HepG2 (cell line): ENCODE data around the gene EDAR. TPM values are rescaled to one million over a fixed set of nuclear protein-coding genes. Genes with fewer than 3 reads are reported as not detected.
A peak's percentile ranks its signal among the peaks of the same experiment; 100 is the strongest.

ENCODE experiments used
- ATAC-seq: fragments of 200-7000 bp; cut with Tn5 transposase; 3 replicates; pipeline ENCODE4 v1.9.1; 2020; ENCODE audit warnings: mild to moderate bottlenecking, moderate library complexity
- BruUV-seq: library from RNA; stranded (reverse); fragments of 400-500 nt; replicated peaks from 2 replicates; lab custom pipeline; 2021; lab: Mats Ljungman, UMichigan
- CTCF ChIA-PET: fragments of 300-600 bp; formaldehyde crosslinking; extraction: SDS; loops from one replicate; lab custom pipeline; 2021; ENCODE audit warnings: low total read pairs, inconsistent platforms, low intra/inter-chr PET ratio; lab: Yijun Ruan, JAX
- POLR2A ChIA-PET: fragments of 350-600 bp; sonication (Branson Sonifier 250); formaldehyde crosslinking; loops from one replicate; lab custom pipeline; 2020; ENCODE audit warnings: antibody characterized with exemption, inconsistent platforms; lab: Yijun Ruan, JAX
- DNase-seq: peaks from one replicate; pipeline ENCODE4 v3.0.0-alpha.2; 2015; ENCODE audit warnings: low spot score
- FAIRE-seq: peaks from 3 replicates; lab custom pipeline; 2011; peaks lifted over from hg19 to GRCh38; lab: Jason Lieb, UNC
- H2AFZ ChIP-seq: one replicate; pipeline ENCODE4 v1.6.1; 2011; ENCODE audit warnings: low read length, inconsistent platforms
- H3K27ac ChIP-seq: fragments of 300-600 bp; 3 replicates; pipeline ENCODE4 v1.8.0; 2011; ENCODE audit warnings: mixed run types, mild to moderate bottlenecking, mixed read lengths, low read length, inconsistent platforms; ENCODE audit not compliant: insufficient read depth; ENCODE audit errors: extremely low read length
- H3K27me3 ChIP-seq, 2 experiments: fragments of 200-600 bp in 1 of 2; 2 replicates in 1 of 2; 3 replicates in 1 of 2; pipeline versions ENCODE4 v1.6.0 to v1.8.0; 2011; ENCODE audit warnings: low read length in 2 of 2, mild to moderate bottlenecking in 2 of 2, moderate library complexity in 2 of 2, inconsistent platforms in 1 of 2; ENCODE audit not compliant: insufficient read depth in 2 of 2, control insufficient read depth in 1 of 2
- H3K36me3 ChIP-seq, 2 experiments: fragments of 200-600 bp in 1 of 2; replicated peaks in 1 of 2; 2 replicates in 1 of 2; 3 replicates in 1 of 2; pipeline versions ENCODE4 v1.5.1 to v1.8.0; 2011; ENCODE audit warnings: low read length in 2 of 2, inconsistent platforms in 1 of 2; ENCODE audit not compliant: insufficient read depth in 2 of 2, control insufficient read depth in 1 of 2
- H3K4me1 ChIP-seq: 2 replicates; pipeline ENCODE4 v1.5.1; 2012; ENCODE audit warnings: low read length, inconsistent platforms; ENCODE audit not compliant: insufficient read depth
- H3K4me2 ChIP-seq: 2 replicates; pipeline ENCODE4 v1.6.0; 2011; ENCODE audit warnings: low read depth, low read length, inconsistent platforms
- H3K4me3 ChIP-seq, 3 experiments: fragments of 200-600 bp in 1 of 3; sonication (generic), shearing (Covaris generic) in 1 of 3; replicated peaks in 1 of 3; 2 replicates each; pipeline ENCODE4 v1.5.1; 2011 to 2016; ENCODE audit warnings: low read length in 3 of 3, inconsistent platforms in 2 of 3, low read depth in 2 of 3, mild to moderate bottlenecking in 2 of 3, control low read depth in 1 of 3, mixed read lengths in 1 of 3; ENCODE audit not compliant: insufficient read depth in 1 of 3
- H3K79me2 ChIP-seq: one replicate; pipeline ENCODE4 v1.6.1; 2011; ENCODE audit warnings: low read length, inconsistent platforms; ENCODE audit not compliant: insufficient read depth
- H3K9ac ChIP-seq: 2 replicates; pipeline ENCODE4 v1.6.0; 2011; ENCODE audit warnings: mild to moderate bottlenecking, low read depth, low read length, inconsistent platforms; ENCODE audit not compliant: insufficient read depth
- H3K9me3 ChIP-seq: 2 replicates; pipeline ENCODE4 v1.5.1; 2012; ENCODE audit warnings: mild to moderate bottlenecking, low read length
- H4K20me1 ChIP-seq: 2 replicates; pipeline ENCODE4 v1.6.0; 2011; ENCODE audit warnings: inconsistent platforms, mild to moderate bottlenecking, low read length, moderate library complexity; ENCODE audit not compliant: insufficient read depth
- AHR ChIP-seq: IDR thresholded peaks from 2 replicates; pipeline ENCODE4 v1.6.1; 2018; ENCODE audit warnings: missing genetic modification reagents, missing compliant biosample characterization
- ARHGAP35 ChIP-seq: sonication (generic); formaldehyde crosslinking; IDR thresholded peaks from 2 replicates; pipeline ENCODE4 v1.9.0; 2022; ENCODE audit warnings: mild to moderate bottlenecking, inconsistent platforms, moderate library complexity, missing genetic modification reagents, borderline replicate concordance
- ARID3A ChIP-seq: IDR thresholded peaks from 2 replicates; pipeline ENCODE4 v1.6.1; 2012; ENCODE audit warnings: low read depth, low read length, improper control_type of control experiment
- CCAR2 ChIP-seq: fragments of 200-400 bp; formaldehyde crosslinking; optimal IDR thresholded peaks from 2 replicates; pipeline ENCODE3; 2018; ENCODE audit warnings: low read depth, mild to moderate bottlenecking, low read length, moderate library complexity
- FOXO1 ChIP-seq: sonication (generic); formaldehyde crosslinking; IDR thresholded peaks from 2 replicates; pipeline ENCODE4 v1.4.0; 2020; ENCODE audit warnings: missing genetic modification reagents
- MAFF ChIP-seq: IDR thresholded peaks from 2 replicates; pipeline ENCODE4 v1.6.1; 2011; ENCODE audit warnings: low read depth, low read length, improper control_type of control experiment
- MAFK ChIP-seq, 2 experiments: IDR thresholded peaks in 1 of 2; conservative IDR thresholded peaks in 1 of 2; 2 replicates each; pipeline ENCODE4 v1.6.1; 2011; ENCODE audit warnings: improper control_type of control experiment in 2 of 2, low read length in 2 of 2
- POLR2AphosphoS5 ChIP-seq: IDR thresholded peaks from 2 replicates; pipeline ENCODE4 v1.6.1; 2012; ENCODE audit warnings: low read depth, low read length
- ZNF296 ChIP-seq: sonication (generic); formaldehyde crosslinking; conservative IDR thresholded peaks from 2 replicates; pipeline ENCODE4 v1.5.0; 2020; ENCODE audit warnings: mild to moderate bottlenecking, missing genetic modification reagents
- ZNF317 ChIP-seq: sonication (generic); formaldehyde crosslinking; IDR thresholded peaks from 2 replicates; pipeline ENCODE4 v1.5.0; 2020; ENCODE audit warnings: mild to moderate bottlenecking, missing genetic modification reagents
- ZSCAN20 ChIP-seq: sonication (generic); formaldehyde crosslinking; IDR thresholded peaks from 2 replicates; pipeline ENCODE4 v1.4.0; 2020; ENCODE audit warnings: missing genetic modification reagents, mild to moderate bottlenecking, borderline replicate concordance
- WGBS: methylation state at CpG from one replicate; pipeline ENCODE4 v1.1.6; 2017; ENCODE audit warnings: low lambda C conversion rate; 5-methylcytosine and 5-hydroxymethylcytosine counted together
- in situ Hi-C: cut with HindIII; loops from 2 replicates; pipeline ENCODE4 v1.10.0; 2017; ENCODE audit warnings: low pct_unique_long_range_greater_than_20kb; ENCODE audit not compliant: extremely low pct_ligation_motif_present
- intact Hi-C: fragments of 100-400 bp; cut with micrococcal nuclease; formaldehyde crosslinking; loops from one replicate; pipeline ENCODE4 v1.10.0; 2022; ENCODE audit not compliant: unreplicated experiment
- polyA plus RNA-seq, 8 experiments: library from polyadenylated mRNA; depleted of rRNA in 3 of 8; stranded (reverse) in 7 of 8; unstranded in 1 of 8; fragments of >200 nt; fragmentation: Illumina TruSeq in 4 of 8; extraction: Trizol in 4 of 8; gene quantifications; 2 replicates each; pipeline versions ENCODE4 v1.2.1 to v1.2.3, GENCODE V29; 2011 to 2016; ENCODE audit warnings: low read depth in 4 of 8, missing spikeins in 1 of 8, mixed read lengths in 1 of 8; ENCODE audit not compliant: insufficient read depth in 1 of 8
- total RNA-seq, 5 experiments: library from RNA; depleted of rRNA; stranded (reverse); fragments of >200 nt; fragmentation: Illumina TruSeq; extraction: Trizol; gene quantifications; 2 replicates each; pipeline ENCODE4 v1.2.3, GENCODE V29; 2016; ENCODE audit warnings: low read depth in 1 of 5

Gene EDAR
- total and polyA plus RNA-seq, 2 of the 13 experiments (the other 11 are each of a cell fraction or from before 2014, with no cell fraction given): not detected

GRCh38 chr2:108928660-108929377 is 60.2 kb downstream of the EDAR start:
- Histone ChIP-seq H3K9me3 (no peaks in the 10 kb centered on the region), H3K27me3 (peaks cover 3 to 58% of the 10 kb centered on the region in 2 experiments; a peak in 4 of 5 replicates), H3K79me2 (no peaks in the 10 kb centered on the region), H3K36me3 (no peaks in the 10 kb centered on the region), H4K20me1 (no peaks in the 10 kb centered on the region), H3K4me3 (no peak overlapping the region), H2AFZ (no peak overlapping the region), H3K4me1 (no peaks in the 10 kb centered on the region), H3K27ac (no peak overlapping the region), H3K4me2 (no peak overlapping the region), H3K9ac (no peak overlapping the region)
- ChIA-PET CTCF (interaction anchor here (1.7 kb wide), 1 partner anchor 60 kb away, joined by 12 read pairs; the partner anchor contains the start of gene EDAR), POLR2A (no interaction called here)
- BruUV-seq: no TSS peak
- ATAC-seq (peak; percentile 8; the same call in 1 of the 3 replicates), DNase-seq (no peak), FAIRE-seq (no peak)
- in situ Hi-C loops: loop anchor here (5.0 kb wide), 1 partner anchor 58 kb away; the partner anchor contains the start of gene EDAR
- TF ChIP-seq ARID3A: no peak
- peak; percentile 82 for TF ChIP-seq MAFF
- TF ChIP-seq MAFK (conservative IDR thresholded peaks at IDR 0.05 in 1 of 2, IDR thresholded peaks at IDR 0.05 in 1 of 2; ENCODE audit: low read length in 2 of 2): peak in 1 of 2 experiments; percentile 81; a peak in 2 of 4 replicates
- TF ChIP-seq POLR2AphosphoS5: no peak
- TF ChIP-seq ZNF296 (CRISPR knock-in tag): no peak
- TF ChIP-seq ZSCAN20 (CRISPR knock-in tag): no peak
- no peak for TF ChIP-seq ARHGAP35 (CRISPR knock-in tag)
- TF ChIP-seq CCAR2: no peak
- no peak for TF ChIP-seq ZNF317 (CRISPR knock-in tag)
- no peak for TF ChIP-seq FOXO1 (CRISPR knock-in tag)
- no peak for TF ChIP-seq AHR
- 50% methylated on average over 15 of the region's 17 CpGs for WGBS
- intact Hi-C loops: loop anchor here (1.0 kb wide), 1 partner anchor 60 kb away; the partner anchor contains the start of gene EDAR
